DND-41 (cell line): ENCODE results near the gene PAPSS2.

ENCODE experiments used
- ATAC-seq: fragments of 200-7000 bp; cut with Tn5 transposase; 3 replicates; pipeline ENCODE4 v1.9.1; 2021; ENCODE audit warnings: low read depth; ENCODE audit not compliant: insufficient read depth
- DNase-seq: peaks from one replicate; pipeline ENCODE4 v3.0.0-alpha.2; 2020
- H2AFZ ChIP-seq: 2 replicates; pipeline ENCODE4 v1.6.0; 2012; ENCODE audit warnings: low read depth, low read length
- H3K27ac ChIP-seq: 2 replicates; pipeline ENCODE4 v1.5.1; 2012; ENCODE audit warnings: low read length, inconsistent platforms
- H3K27me3 ChIP-seq: fragments of 200-600 bp; sonication (generic); 2 replicates; pipeline ENCODE4 v1.6.0; 2012; ENCODE audit warnings: low read length, mild to moderate bottlenecking, inconsistent platforms; ENCODE audit not compliant: insufficient read depth, poor library complexity
- H3K36me3 ChIP-seq: 2 replicates; pipeline ENCODE4 v1.5.1; 2012; ENCODE audit warnings: low read length, inconsistent platforms; ENCODE audit not compliant: insufficient read depth
- H3K4me1 ChIP-seq: 2 replicates; pipeline ENCODE4 v1.5.1; 2012; ENCODE audit warnings: mild to moderate bottlenecking, low read length; ENCODE audit not compliant: insufficient read depth
- H3K4me2 ChIP-seq: 2 replicates; pipeline ENCODE4 v1.6.0; 2012; ENCODE audit warnings: mild to moderate bottlenecking, moderate library complexity, low read length, inconsistent platforms; ENCODE audit not compliant: insufficient read depth
- H3K4me3 ChIP-seq, 2 experiments: fragments of 200-600 bp in 1 of 2; shearing (Covaris generic) in 1 of 2; 2 replicates each; pipeline ENCODE4 v1.5.1; 2012 to 2016; ENCODE audit warnings: inconsistent platforms in 2 of 2, low read length in 2 of 2, mild to moderate bottlenecking in 2 of 2, low read depth in 1 of 2, moderate library complexity in 1 of 2
- H3K79me2 ChIP-seq: 2 replicates; pipeline ENCODE4 v1.6.0; 2012; ENCODE audit warnings: low read length, inconsistent platforms; ENCODE audit not compliant: insufficient read depth
- H3K9ac ChIP-seq: 2 replicates; pipeline ENCODE4 v1.6.0; 2012; ENCODE audit warnings: low read depth, mild to moderate bottlenecking, inconsistent platforms, low read length, moderate library complexity
- H3K9me3 ChIP-seq: 2 replicates; pipeline ENCODE4 v1.5.1; 2012; ENCODE audit warnings: low read length, moderate library complexity, mild to moderate bottlenecking, inconsistent platforms; ENCODE audit not compliant: insufficient read depth, severe bottlenecking
- H4K20me1 ChIP-seq: 2 replicates; pipeline ENCODE4 v1.6.0; 2012; ENCODE audit warnings: low read length; ENCODE audit not compliant: insufficient read depth
- EZH2 ChIP-seq: IDR thresholded peaks from 3 replicates; pipeline ENCODE4 v1.6.1; 2012; ENCODE audit warnings: borderline replicate concordance, low read depth, mild to moderate bottlenecking, moderate library complexity, low read length, inconsistent platforms; ENCODE audit not compliant: severe bottlenecking
- TF ChIP-seq, protein P1 (sequence below): IDR thresholded peaks from 2 replicates; pipeline ENCODE4 v1.5.1; 2012; ENCODE audit warnings: borderline replicate concordance, low read length, moderate library complexity, mild to moderate bottlenecking; ENCODE audit not compliant: poor library complexity, severe bottlenecking; ENCODE audit errors: extremely low read depth

PAPSS2 gene

DNA sequence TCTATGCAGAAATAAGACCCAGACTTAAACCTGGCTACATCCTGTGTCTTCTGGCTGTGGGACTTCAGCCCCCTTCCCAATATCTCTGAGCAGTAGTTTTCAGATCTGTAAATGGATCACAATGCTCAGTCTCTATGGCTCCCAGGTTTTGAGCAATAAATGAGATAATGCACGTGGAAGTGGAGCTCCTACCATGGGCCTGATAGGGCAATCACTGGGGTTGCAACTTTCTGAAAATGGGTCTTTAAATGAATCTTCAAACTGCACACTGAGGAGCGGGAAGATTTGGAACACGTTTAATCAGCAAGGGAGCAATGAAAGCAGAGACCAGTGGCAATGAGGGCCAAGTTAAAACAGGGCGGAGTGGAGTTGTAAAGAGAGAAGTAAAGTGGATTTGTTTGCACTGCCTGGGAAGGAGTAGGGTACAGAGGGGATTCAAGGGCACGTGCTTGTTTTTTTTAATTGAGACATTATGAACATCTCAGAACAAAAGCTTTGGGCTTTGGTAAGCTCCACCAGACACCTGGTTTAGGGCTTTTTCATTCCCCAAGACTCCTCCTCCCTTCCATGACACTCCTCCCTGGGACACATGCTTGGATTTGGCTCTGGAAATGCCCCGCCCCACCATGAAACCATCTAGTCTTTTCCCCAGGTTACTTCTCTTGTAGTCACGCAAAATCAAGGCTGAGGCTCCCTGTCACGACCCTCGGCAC lies 42.7 kb downstream of the PAPSS2 start:
- no peaks in the 10 kb centered on the region for H3K9me3 ChIP-seq
- no peaks in the 10 kb centered on the region for H3K36me3 ChIP-seq
- DNase-seq (no peak), ATAC-seq (no peak)
- peaks cover 6% of the 10 kb centered on the region for H3K27me3 ChIP-seq
- H3K4me2 ChIP-seq: no peak overlapping the region
- H3K9ac ChIP-seq: no peak overlapping the region
- no peaks in the 10 kb centered on the region for H3K4me1 ChIP-seq
- no peaks in the 10 kb centered on the region for H4K20me1 ChIP-seq
- no peaks in the 10 kb centered on the region for H3K79me2 ChIP-seq
- no peak overlapping the region for H3K4me3 ChIP-seq
- no peak for TF ChIP-seq EZH2
- TF ChIP-seq, protein P1, sequence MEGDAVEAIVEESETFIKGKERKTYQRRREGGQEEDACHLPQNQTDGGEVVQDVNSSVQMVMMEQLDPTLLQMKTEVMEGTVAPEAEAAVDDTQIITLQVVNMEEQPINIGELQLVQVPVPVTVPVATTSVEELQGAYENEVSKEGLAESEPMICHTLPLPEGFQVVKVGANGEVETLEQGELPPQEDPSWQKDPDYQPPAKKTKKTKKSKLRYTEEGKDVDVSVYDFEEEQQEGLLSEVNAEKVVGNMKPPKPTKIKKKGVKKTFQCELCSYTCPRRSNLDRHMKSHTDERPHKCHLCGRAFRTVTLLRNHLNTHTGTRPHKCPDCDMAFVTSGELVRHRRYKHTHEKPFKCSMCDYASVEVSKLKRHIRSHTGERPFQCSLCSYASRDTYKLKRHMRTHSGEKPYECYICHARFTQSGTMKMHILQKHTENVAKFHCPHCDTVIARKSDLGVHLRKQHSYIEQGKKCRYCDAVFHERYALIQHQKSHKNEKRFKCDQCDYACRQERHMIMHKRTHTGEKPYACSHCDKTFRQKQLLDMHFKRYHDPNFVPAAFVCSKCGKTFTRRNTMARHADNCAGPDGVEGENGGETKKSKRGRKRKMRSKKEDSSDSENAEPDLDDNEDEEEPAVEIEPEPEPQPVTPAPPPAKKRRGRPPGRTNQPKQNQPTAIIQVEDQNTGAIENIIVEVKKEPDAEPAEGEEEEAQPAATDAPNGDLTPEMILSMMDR: no peak
- H3K27ac ChIP-seq: no peak overlapping the region
- H2AFZ ChIP-seq: no peak overlapping the region

DNA sequence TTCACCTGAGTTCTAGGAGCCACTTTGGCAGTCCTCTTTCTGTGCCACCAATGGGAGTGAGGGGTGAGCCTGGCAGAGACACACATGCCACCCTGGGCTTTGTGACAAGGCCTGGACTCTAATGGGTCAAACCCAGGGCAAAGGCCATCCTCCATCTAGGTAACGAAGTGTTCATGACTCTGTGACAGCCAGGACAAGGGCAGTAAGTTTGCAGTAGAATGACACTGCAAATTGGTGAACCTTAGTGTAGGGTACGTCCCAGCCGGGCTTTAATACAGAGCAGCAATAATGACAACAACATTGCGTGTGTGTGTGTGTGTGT lies 43.3 kb downstream of the PAPSS2 start:
- H3K27ac ChIP-seq: no peak overlapping the region

DNA sequence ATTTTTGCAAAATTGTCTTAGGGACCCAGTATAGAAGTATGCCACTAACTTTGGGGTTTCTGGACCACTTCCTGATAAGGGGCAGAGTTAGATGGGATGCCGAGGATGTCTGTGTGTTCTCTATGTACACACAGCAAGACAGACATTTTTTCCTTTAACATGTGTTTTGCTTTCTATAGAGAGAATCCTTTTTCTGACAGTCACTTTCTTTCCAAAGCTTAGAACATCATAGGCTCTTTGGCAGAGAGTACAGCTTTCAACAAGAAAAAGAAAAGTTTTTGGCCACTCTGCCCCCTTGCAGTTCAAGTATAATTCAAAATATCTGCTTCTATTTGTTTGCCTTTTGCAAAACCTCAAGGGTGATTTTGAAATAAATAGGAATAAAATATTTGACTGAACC lies 44.1 kb downstream of the PAPSS2 start:
- no peak overlapping the region for H2AFZ ChIP-seq
- no peak overlapping the region for H3K9ac ChIP-seq
- TF ChIP-seq, protein P1: no peak
- TF ChIP-seq EZH2: no peak
- ATAC-seq (no peak), DNase-seq (no peak)
- H3K27me3 ChIP-seq: peaks cover 6% of the 10 kb centered on the region
- no peaks in the 10 kb centered on the region for H3K79me2 ChIP-seq
- H3K4me2 ChIP-seq: no peak overlapping the region
- H3K4me1 ChIP-seq: no peaks in the 10 kb centered on the region
- no peak overlapping the region for H3K4me3 ChIP-seq
- H4K20me1 ChIP-seq: no peaks in the 10 kb centered on the region
- no peak overlapping the region for H3K27ac ChIP-seq
- H3K36me3 ChIP-seq: no peaks in the 10 kb centered on the region
- no peaks in the 10 kb centered on the region for H3K9me3 ChIP-seq

More for the DNA sequence above, 43.3 kb downstream of the PAPSS2 start:
- Histone ChIP-seq H3K79me2 (no peaks in the 10 kb centered on the region), H3K9ac (no peak overlapping the region), H3K4me1 (no peaks in the 10 kb centered on the region), H3K27me3 (peaks cover 6% of the 10 kb centered on the region), H2AFZ (no peak overlapping the region), H3K9me3 (no peaks in the 10 kb centered on the region), H3K4me2 (no peak overlapping the region), H3K4me3 (no peak overlapping the region), H4K20me1 (no peaks in the 10 kb centered on the region), H3K36me3 (no peaks in the 10 kb centered on the region)
- no peak for ATAC-seq
- DNase-seq: no peak
- no peak for TF ChIP-seq EZH2
- TF ChIP-seq, protein P1: no peak
